Kidney (tissue), 14 donors: Measurements from ENCODE around the gene RAB29. TPM values are rescaled to one million over a fixed set of nuclear protein-coding genes. Genes with fewer than 3 reads are reported as not detected.

ENCODE experiments used
- DNase-seq, 5 donors: peaks; one replicate each; pipeline ENCODE4 v3.0.0-alpha.2; 2013 to 2020
- FAIRE-seq: peaks from 2 replicates; lab custom pipeline; 2012; peaks lifted over from hg19 to GRCh38; lab: Jason Lieb, UNC
- H3K27ac ChIP-seq, 2 donors: one replicate each; pipeline ENCODE4 v1.7.0; 2013; ENCODE audit warnings: low read depth in 2 of 2, low read length in 2 of 2, inconsistent platforms in 1 of 2
- H3K27me3 ChIP-seq: one replicate; pipeline ENCODE4 v1.7.1; 2013; ENCODE audit warnings: low read length, inconsistent platforms; ENCODE audit not compliant: control insufficient read depth, insufficient read depth
- H3K36me3 ChIP-seq, 3 donors: one replicate each; pipeline versions ENCODE4 v1.7.0 to v1.7.1; 2013; ENCODE audit warnings: low read length in 3 of 3, control low read depth in 1 of 3, inconsistent platforms in 1 of 3; ENCODE audit not compliant: insufficient read depth in 3 of 3, control insufficient read depth in 2 of 3
- H3K4me1 ChIP-seq, 3 donors: one replicate each; pipeline versions ENCODE4 v1.7.0 to v1.7.1; 2013; ENCODE audit warnings: low read length in 3 of 3, inconsistent platforms in 1 of 3, low read depth in 1 of 3; ENCODE audit not compliant: control insufficient read depth in 2 of 3, insufficient read depth in 2 of 3
- H3K4me3 ChIP-seq, 3 donors: one replicate each; pipeline versions ENCODE4 v1.7.0 to v1.8.1; 2013; ENCODE audit warnings: low read length in 3 of 3, control low read depth in 1 of 3, inconsistent platforms in 1 of 3
- H3K9ac ChIP-seq, 3 donors: one replicate each; pipeline versions ENCODE4 v1.7.0 to v1.7.1; 2013; ENCODE audit warnings: low read length in 3 of 3, control low read depth in 1 of 3, inconsistent platforms in 1 of 3
- H3K9me3 ChIP-seq, 3 donors: one replicate each; pipeline versions ENCODE4 v1.7.0 to v1.7.1; 2013; ENCODE audit warnings: low read length in 3 of 3, control low read depth in 1 of 3, inconsistent platforms in 1 of 3; ENCODE audit not compliant: control insufficient read depth in 2 of 3, insufficient read depth in 1 of 3
- intact Hi-C: fragments of 100-400 bp; cut with DNase I; formaldehyde crosslinking; loops from one replicate; pipeline ENCODE4 v1.11.1; 2022
- polyA plus RNA-seq: library from polyadenylated mRNA; stranded (reverse); fragments of 350-450 nt; fragmentation: Illumina TruSeq; extraction: RNeasy Lipid Tissue Mini Kit (QIAGEN cat#74804); gene quantifications from one replicate; pipeline ENCODE4 v1.2.3, GENCODE V29; 2014; ENCODE audit warnings: low read depth, low replicate concordance; ENCODE audit not compliant: insufficient read depth
- total RNA-seq: library from RNA; stranded (reverse); fragmentation: NEBNext Ultra II Directional; extraction: Animal tissue kit (Norgen Biotek cat#: 25700); gene quantifications from one replicate; pipeline ENCODE4 v1.2.1, GENCODE V29; 2021
- TF ChIP-seq, protein P1 (sequence below): IDR thresholded peaks from 3 replicates; pipeline ENCODE4 v1.5.1; 2012; ENCODE audit warnings: mild to moderate bottlenecking, moderate library complexity, borderline replicate concordance; ENCODE audit not compliant: insufficient read depth; ENCODE audit errors: extremely low read depth
- donor health status: control.
- donor health status: control.
- donor health status: control.
- donor health status: control.
- donor health status: control.
- donor health status: DM: yes; HTN: yes; CAD: no.
- donor health status: Normal renal cell carcinoma (clear cell type).

The RAB29 gene
- total and polyA plus RNA-seq, 2 donors from 2014 or later, result 25.9 to 52.4 TPM

DNA sequence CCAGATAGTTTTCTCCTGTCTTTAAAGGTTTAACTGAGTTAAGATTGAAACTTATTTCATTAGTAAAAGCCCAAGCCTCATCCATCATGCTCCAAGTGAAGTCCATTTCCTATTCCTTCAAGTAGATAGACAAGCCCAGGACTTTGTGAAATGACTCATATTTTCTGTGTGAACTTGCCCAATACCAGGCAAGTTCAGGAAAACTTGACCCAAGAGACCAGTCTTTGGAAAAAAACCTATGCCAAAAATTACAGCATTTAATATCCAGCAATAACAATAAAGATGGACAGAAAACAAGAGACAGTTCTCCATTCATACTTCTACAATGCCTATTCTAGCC, 405 bp upstream of the RAB29 start:
- TF ChIP-seq, protein P1, sequence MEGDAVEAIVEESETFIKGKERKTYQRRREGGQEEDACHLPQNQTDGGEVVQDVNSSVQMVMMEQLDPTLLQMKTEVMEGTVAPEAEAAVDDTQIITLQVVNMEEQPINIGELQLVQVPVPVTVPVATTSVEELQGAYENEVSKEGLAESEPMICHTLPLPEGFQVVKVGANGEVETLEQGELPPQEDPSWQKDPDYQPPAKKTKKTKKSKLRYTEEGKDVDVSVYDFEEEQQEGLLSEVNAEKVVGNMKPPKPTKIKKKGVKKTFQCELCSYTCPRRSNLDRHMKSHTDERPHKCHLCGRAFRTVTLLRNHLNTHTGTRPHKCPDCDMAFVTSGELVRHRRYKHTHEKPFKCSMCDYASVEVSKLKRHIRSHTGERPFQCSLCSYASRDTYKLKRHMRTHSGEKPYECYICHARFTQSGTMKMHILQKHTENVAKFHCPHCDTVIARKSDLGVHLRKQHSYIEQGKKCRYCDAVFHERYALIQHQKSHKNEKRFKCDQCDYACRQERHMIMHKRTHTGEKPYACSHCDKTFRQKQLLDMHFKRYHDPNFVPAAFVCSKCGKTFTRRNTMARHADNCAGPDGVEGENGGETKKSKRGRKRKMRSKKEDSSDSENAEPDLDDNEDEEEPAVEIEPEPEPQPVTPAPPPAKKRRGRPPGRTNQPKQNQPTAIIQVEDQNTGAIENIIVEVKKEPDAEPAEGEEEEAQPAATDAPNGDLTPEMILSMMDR, result no peak
- peaks cover 0 to 8% (median 0%) of the 10 kb centered on the region in 3 donors for H3K4me1 ChIP-seq
- H3K27me3 ChIP-seq, result peaks cover 4% of the 10 kb centered on the region
- FAIRE-seq (no peak), DNase-seq (no peak)
- H3K36me3 ChIP-seq, result no peaks in the 10 kb centered on the region
- no peaks in the 10 kb centered on the region for H3K9me3 ChIP-seq
- no peak overlapping the region for H3K27ac ChIP-seq
- H3K9ac ChIP-seq, result peak overlapping the region in 1 of 3 donors; percentile 88
- peak overlapping the region; percentile 54 to 95 (median 86) for H3K4me3 ChIP-seq
- intact Hi-C loops, result no loop called here

DNA sequence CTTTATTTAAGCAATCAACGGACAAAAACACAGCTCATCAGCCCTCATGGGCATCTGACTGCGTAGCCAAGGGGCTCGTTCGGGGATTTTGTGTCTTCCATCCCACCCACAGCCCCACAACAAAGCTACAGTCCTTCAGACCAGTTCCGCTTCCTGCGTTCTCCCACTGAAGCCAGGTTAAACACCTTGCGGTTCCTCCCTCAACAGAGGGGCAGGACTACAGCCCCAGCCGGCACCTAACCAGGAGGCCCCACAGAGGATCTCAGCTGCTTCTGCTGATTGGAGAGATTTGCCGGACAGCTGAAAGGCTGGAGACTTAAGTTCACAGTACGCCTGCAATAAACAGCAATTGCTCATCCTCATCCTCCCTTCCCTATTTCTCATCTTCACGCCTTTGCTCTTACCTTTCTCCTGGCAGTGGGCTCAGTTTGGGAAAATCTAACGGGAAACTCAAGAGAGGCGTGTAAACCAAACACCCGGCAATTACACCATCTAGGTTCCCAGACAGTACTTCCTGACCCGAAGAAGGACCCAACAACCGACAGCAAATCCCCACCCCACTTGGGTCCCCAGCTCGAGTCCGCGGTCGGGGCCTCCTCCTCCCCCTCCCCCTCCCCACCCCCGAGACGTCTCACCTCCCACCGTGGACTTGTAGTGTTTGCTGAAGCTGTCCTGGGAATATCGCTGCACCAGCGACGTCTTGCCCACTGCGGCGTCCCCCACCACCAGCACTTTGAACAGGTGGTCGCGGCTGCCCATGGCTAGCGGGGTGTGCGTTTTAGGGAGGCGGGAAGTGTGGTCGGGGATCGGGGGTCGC, 876 bp downstream of the RAB29 start:
- peaks cover 0 to 8% (median 0%) of the 10 kb centered on the region in 3 donors for H3K4me1 ChIP-seq
- FAIRE-seq (no peak), DNase-seq (peak in 4 of 5 donors; percentile 26 to 71 (median 38))
- H3K4me3 ChIP-seq, result peak overlapping the region; percentile 54 to 95 (median 86)
- intact Hi-C loops, result no loop called here
- H3K27me3 ChIP-seq, result peaks cover 4% of the 10 kb centered on the region
- TF ChIP-seq, protein P1, result no peak
- H3K36me3 ChIP-seq, result peaks cover 0 to 6% (median 2%) of the 10 kb centered on the region in 3 donors
- peak overlapping the region; percentile 34 to 88 (median 77) for H3K9ac ChIP-seq
- peak overlapping the region; percentile 83 to 87 for H3K27ac ChIP-seq
- no peaks in the 10 kb centered on the region for H3K9me3 ChIP-seq

DNA sequence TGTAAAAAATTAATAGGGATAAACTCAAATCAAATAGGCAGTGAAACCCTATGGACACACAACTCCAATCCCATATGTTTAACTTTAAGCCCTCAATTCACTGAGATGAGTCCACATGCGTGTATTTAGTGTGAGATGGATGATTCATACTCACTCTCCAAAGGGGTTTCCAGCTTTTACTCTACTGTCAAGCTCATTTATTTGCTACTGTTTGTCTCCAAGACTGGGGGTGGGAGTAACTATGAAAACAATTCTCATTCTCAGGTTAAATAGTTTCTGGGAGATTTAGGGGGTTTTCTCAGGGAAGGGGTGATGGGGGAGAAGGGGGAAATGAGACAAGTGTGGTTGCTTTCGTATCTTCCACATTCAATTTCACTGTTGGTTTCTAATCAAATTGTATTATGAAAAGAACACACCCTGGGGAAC, 2.7 kb downstream of the RAB29 start:
- Histone ChIP-seq H3K27me3 (peaks cover 4% of the 10 kb centered on the region), H3K27ac (peak overlapping the region in 1 of 2 donors; percentile 0), H3K4me1 (peaks cover 0 to 8% (median 0%) of the 10 kb centered on the region in 3 donors), H3K4me3 (no peak overlapping the region), H3K9ac (no peak overlapping the region), H3K9me3 (no peaks in the 10 kb centered on the region), H3K36me3 (peaks cover 0 to 6% (median 2%) of the 10 kb centered on the region in 3 donors)
- FAIRE-seq (no peak), DNase-seq (no peak)
- intact Hi-C loops, result no loop called here
- TF ChIP-seq, protein P1, result no peak
